Kidney capillary endothelial cell (primary cell): Measurements from ENCODE around the gene DNASE1.
A peak's percentile ranks its signal among the peaks of the same experiment; 100 is the strongest.
"Not testable (repeated sequence)": the region's sequence is repeated elsewhere in the genome, so short reads cannot be mapped to it uniquely, and the experiment has no call there.

ENCODE experiments used
- DNase-seq: peaks from one replicate; pipeline ENCODE4 v3.0.0-alpha.2; 2018; ENCODE audit warnings: low spot score

Gene DNASE1

GRCh38 chr16:3654249-3654991, at the start of gene DNASE1:
TSS of gene DNASE1 (plus strand) at chr16:3654691. CDS start at chr16:3655374, 683 bp downstream.
- peak; percentile 53 for DNase-seq

GRCh38 chr16:3606441-3606840, 48.0 kb upstream of the DNASE1 start:
- DNase-seq: no peak

- no peak for DNase-seq
These were observed 47.3 kb upstream of the DNASE1 start for GRCh38 chr16:3607161-3607560.

- DNase-seq: no peak
These were observed 46.9 kb upstream of the DNASE1 start for GRCh38 chr16:3607634-3608033.

GRCh38 chr16:3608069-3608468, 46.4 kb upstream of the DNASE1 start:
- no peak for DNase-seq

GRCh38 chr16:3608976-3609375, 45.5 kb upstream of the DNASE1 start:
- not testable (repeated sequence) for DNase-seq

- peak; percentile 44 for DNase-seq
These were observed 44.4 kb upstream of the DNASE1 start for GRCh38 chr16:3609895-3610697.

- peak; percentile 12 for DNase-seq
These were observed 43.8 kb upstream of the DNASE1 start for GRCh38 chr16:3610698-3611145.

- peak; percentile 98 for DNase-seq
These were observed 43.1 kb upstream of the DNASE1 start, which contains the start of gene SLX4 for GRCh38 chr16:3611146-3611975. TSS of gene SLX4 (minus strand) at chr16:3611606. CDS start at chr16:3608964, 2,642 bp downstream.

- DNase-seq: no peak
These were observed 41.7 kb upstream of the DNASE1 start for GRCh38 chr16:3612510-3613466.

- no peak for DNase-seq
These were observed 35.7 kb upstream of the DNASE1 start for GRCh38 chr16:3618769-3619141.

GRCh38 chr16:3623642-3624041, 30.8 kb upstream of the DNASE1 start:
- DNase-seq: no peak

GRCh38 chr16:3625331-3625730, 29.2 kb upstream of the DNASE1 start:
- DNase-seq: no peak

- DNase-seq: peak; percentile 15
These were observed 28.4 kb upstream of the DNASE1 start for GRCh38 chr16:3625911-3626732.

- DNase-seq: no peak
These were observed 17.0 kb upstream of the DNASE1 start for GRCh38 chr16:3637371-3637923.

GRCh38 chr16:3638916-3639644, 15.4 kb upstream of the DNASE1 start:
- no peak for DNase-seq

- DNase-seq: no peak
These were observed 14.3 kb upstream of the DNASE1 start for GRCh38 chr16:3640207-3640606.

- DNase-seq: no peak
These were observed 13.6 kb upstream of the DNASE1 start for GRCh38 chr16:3640632-3641501.
